SK-N-MC (cell line): Measurements from ENCODE around the gene TSGA10IP.

Experiments used
- DNase-seq: peaks from one replicate; pipeline ENCODE4 v3.0.0-alpha.2; 2011; ENCODE audit warnings: low read depth, low spot score
- H3K27ac ChIP-seq: fragments of 200-600 bp; sonication (generic); 2 replicates; pipeline ENCODE4 v1.5.1; 2016; ENCODE audit warnings: mixed run types
- H3K36me3 ChIP-seq: fragments of 200-600 bp; sonication (generic); 2 replicates; pipeline ENCODE4 v1.6.1; 2017; ENCODE audit warnings: antibody characterized with exemption, low read length, mixed read lengths; ENCODE audit not compliant: insufficient read depth
- H3K4me3 ChIP-seq: fragments of 200-600 bp; sonication (generic); 2 replicates; pipeline ENCODE4 v1.5.1; 2016
- H3K9ac ChIP-seq: fragments of 200-600 bp; sonication (generic); 2 replicates; pipeline ENCODE4 v1.8.0; 2017; ENCODE audit warnings: mixed run types, mixed read lengths; ENCODE audit not compliant: insufficient read length
- H3K9me3 ChIP-seq: fragments of 200-600 bp; sonication (generic); 2 replicates; pipeline ENCODE4 v1.6.1; 2017; ENCODE audit warnings: low read depth, mild to moderate bottlenecking, antibody characterized with exemption, low read length, moderate library complexity, mixed read lengths
- EZH2 ChIP-seq: fragments of 200-600 bp; sonication (generic); IDR thresholded peaks from one replicate; pipeline ENCODE4 v1.6.1; 2017; ENCODE audit warnings: antibody characterized with exemption
- FOXP2 ChIP-seq: optimal IDR thresholded peaks from 2 replicates; pipeline ENCODE3; 2011; ENCODE audit warnings: mild to moderate bottlenecking, moderate library complexity; ENCODE audit not compliant: insufficient read depth; ENCODE audit errors: extremely low read length, control extremely low read depth
- POLR2AphosphoS5 ChIP-seq: IDR thresholded peaks from 2 replicates; pipeline ENCODE4 v1.6.1; 2012; ENCODE audit warnings: mild to moderate bottlenecking, low read depth, low read length, borderline replicate concordance

The TSGA10IP gene

GRCh38 chr11:65932558-65932919, 12.7 kb upstream of the TSGA10IP start:
- TF ChIP-seq POLR2AphosphoS5: no peak
- no peak for TF ChIP-seq FOXP2
- no peak for TF ChIP-seq EZH2
- H3K27ac ChIP-seq: no peak overlapping the region
- no peak for DNase-seq
- no peak overlapping the region for H3K9ac ChIP-seq
- H3K4me3 ChIP-seq: no peak overlapping the region
- H3K36me3 ChIP-seq: no peaks in the 10 kb centered on the region
- no peaks in the 10 kb centered on the region for H3K9me3 ChIP-seq

GRCh38 chr11:65934014-65934413, 11.3 kb upstream of the TSGA10IP start:
- no peaks in the 10 kb centered on the region for H3K9me3 ChIP-seq
- no peak overlapping the region for H3K9ac ChIP-seq
- TF ChIP-seq POLR2AphosphoS5 (no peak), EZH2 (no peak)
- no peak overlapping the region for H3K4me3 ChIP-seq
- no peak overlapping the region for H3K27ac ChIP-seq
- no peaks in the 10 kb centered on the region for H3K36me3 ChIP-seq
- DNase-seq: no peak

GRCh38 chr11:65937766-65938165, 7.5 kb upstream of the TSGA10IP start:
- H3K27ac ChIP-seq: no peak overlapping the region
- H3K9ac ChIP-seq: no peak overlapping the region
- H3K4me3 ChIP-seq: no peak overlapping the region
- no peaks in the 10 kb centered on the region for H3K9me3 ChIP-seq
- no peaks in the 10 kb centered on the region for H3K36me3 ChIP-seq
- DNase-seq: no peak
- TF ChIP-seq FOXP2 (no peak), EZH2 (no peak), POLR2AphosphoS5 (no peak)

- TF ChIP-seq EZH2 (no peak), POLR2AphosphoS5 (no peak)
- DNase-seq: no peak
- Histone ChIP-seq H3K9me3 (no peaks in the 10 kb centered on the region), H3K9ac (no peak overlapping the region), H3K27ac (no peak overlapping the region), H3K36me3 (no peaks in the 10 kb centered on the region), H3K4me3 (no peak overlapping the region)
Observed at GRCh38 chr11:65941720-65942310, 3.5 kb upstream of the TSGA10IP start.

- Histone ChIP-seq H3K9ac (no peak overlapping the region), H3K9me3 (no peaks in the 10 kb centered on the region), H3K36me3 (no peaks in the 10 kb centered on the region), H3K4me3 (no peak overlapping the region), H3K27ac (no peak overlapping the region)
- DNase-seq: no peak
- TF ChIP-seq FOXP2 (no peak), POLR2AphosphoS5 (no peak), EZH2 (no peak)
Observed at GRCh38 chr11:65942531-65942930, 2.7 kb upstream of the TSGA10IP start.

GRCh38 chr11:65944191-65944590, 1.1 kb upstream of the TSGA10IP start:
- Histone ChIP-seq H3K9ac (no peak overlapping the region), H3K27ac (no peak overlapping the region), H3K36me3 (no peaks in the 10 kb centered on the region), H3K4me3 (no peak overlapping the region), H3K9me3 (no peaks in the 10 kb centered on the region)
- TF ChIP-seq EZH2 (no peak), FOXP2 (no peak), POLR2AphosphoS5 (no peak)
- DNase-seq: no peak

GRCh38 chr11:65944767-65945166, 513 bp upstream of the TSGA10IP start:
- Histone ChIP-seq H3K4me3 (no peak overlapping the region), H3K9me3 (no peaks in the 10 kb centered on the region), H3K36me3 (no peaks in the 10 kb centered on the region), H3K27ac (no peak overlapping the region), H3K9ac (no peak overlapping the region)
- TF ChIP-seq EZH2: no peak
- no peak for DNase-seq

- no peaks in the 10 kb centered on the region for H3K9me3 ChIP-seq
- no peak for TF ChIP-seq POLR2AphosphoS5
- TF ChIP-seq FOXP2: no peak
- no peak for TF ChIP-seq EZH2
- no peak overlapping the region for H3K9ac ChIP-seq
- no peaks in the 10 kb centered on the region for H3K36me3 ChIP-seq
- no peak overlapping the region for H3K4me3 ChIP-seq
- no peak for DNase-seq
- no peak overlapping the region for H3K27ac ChIP-seq
Observed at GRCh38 chr11:65945941-65946558, 770 bp downstream of the TSGA10IP start.

- no peaks in the 10 kb centered on the region for H3K36me3 ChIP-seq
- no peaks in the 10 kb centered on the region for H3K9me3 ChIP-seq
- H3K27ac ChIP-seq: no peak overlapping the region
- no peak overlapping the region for H3K9ac ChIP-seq
- no peak for TF ChIP-seq EZH2
- TF ChIP-seq FOXP2: no peak
- TF ChIP-seq POLR2AphosphoS5: no peak
- DNase-seq: no peak
- no peak overlapping the region for H3K4me3 ChIP-seq
Observed at GRCh38 chr11:65946655-65947054, 1.4 kb downstream of the TSGA10IP start.
